Subcutaneous adipose tissue (tissue), 4 donors: ENCODE results near the gene AKAP4. TPM values are rescaled to one million over a fixed set of nuclear protein-coding genes. Genes with fewer than 3 reads are reported as not detected.

Experiments
- total RNA-seq, 4 donors: library from RNA; depleted of rRNA; stranded (reverse); fragments of >200 nt; gene quantifications; one replicate each; pipeline ENCODE4 v1.1.0, GENCODE V29; 2016
- TF ChIP-seq, protein P1 (sequence below): fragments of 450-650 bp; IDR thresholded peaks from one replicate; pipeline ENCODE4 v1.5.1; 2016; ENCODE audit warnings: low read depth, mild to moderate bottlenecking, control low read depth, antibody characterized with exemption, moderate library complexity

AKAP4 gene
- total RNA-seq, 4 donors from 2014 or later, result not detected

- TF ChIP-seq, protein P1, sequence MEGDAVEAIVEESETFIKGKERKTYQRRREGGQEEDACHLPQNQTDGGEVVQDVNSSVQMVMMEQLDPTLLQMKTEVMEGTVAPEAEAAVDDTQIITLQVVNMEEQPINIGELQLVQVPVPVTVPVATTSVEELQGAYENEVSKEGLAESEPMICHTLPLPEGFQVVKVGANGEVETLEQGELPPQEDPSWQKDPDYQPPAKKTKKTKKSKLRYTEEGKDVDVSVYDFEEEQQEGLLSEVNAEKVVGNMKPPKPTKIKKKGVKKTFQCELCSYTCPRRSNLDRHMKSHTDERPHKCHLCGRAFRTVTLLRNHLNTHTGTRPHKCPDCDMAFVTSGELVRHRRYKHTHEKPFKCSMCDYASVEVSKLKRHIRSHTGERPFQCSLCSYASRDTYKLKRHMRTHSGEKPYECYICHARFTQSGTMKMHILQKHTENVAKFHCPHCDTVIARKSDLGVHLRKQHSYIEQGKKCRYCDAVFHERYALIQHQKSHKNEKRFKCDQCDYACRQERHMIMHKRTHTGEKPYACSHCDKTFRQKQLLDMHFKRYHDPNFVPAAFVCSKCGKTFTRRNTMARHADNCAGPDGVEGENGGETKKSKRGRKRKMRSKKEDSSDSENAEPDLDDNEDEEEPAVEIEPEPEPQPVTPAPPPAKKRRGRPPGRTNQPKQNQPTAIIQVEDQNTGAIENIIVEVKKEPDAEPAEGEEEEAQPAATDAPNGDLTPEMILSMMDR, result no peak
Observed at GRCh38 chrX:50188859-50189600, 11.8 kb downstream of the AKAP4 start.

DNA sequence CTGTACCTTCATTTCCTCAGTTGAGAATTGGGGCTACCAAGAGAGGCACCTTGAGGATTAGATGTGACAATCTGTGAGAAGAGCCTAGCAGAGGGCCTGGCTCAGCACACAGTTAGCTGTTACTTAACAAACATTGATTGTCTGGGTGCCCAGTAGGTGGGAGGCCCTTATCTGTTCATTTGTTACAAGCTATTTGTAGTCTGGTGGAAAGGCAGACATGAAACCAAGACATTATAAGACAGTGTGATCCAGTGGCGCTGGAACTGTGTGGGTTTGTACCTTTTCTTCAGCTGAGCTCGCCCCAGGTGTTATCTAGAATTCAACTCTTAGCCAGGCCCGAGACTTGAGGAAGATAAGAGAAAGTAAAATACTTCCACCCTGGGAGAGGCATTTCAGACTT is 16.9 kb downstream of the AKAP4 start:
- TF ChIP-seq, protein P1, result no peak

DNA sequence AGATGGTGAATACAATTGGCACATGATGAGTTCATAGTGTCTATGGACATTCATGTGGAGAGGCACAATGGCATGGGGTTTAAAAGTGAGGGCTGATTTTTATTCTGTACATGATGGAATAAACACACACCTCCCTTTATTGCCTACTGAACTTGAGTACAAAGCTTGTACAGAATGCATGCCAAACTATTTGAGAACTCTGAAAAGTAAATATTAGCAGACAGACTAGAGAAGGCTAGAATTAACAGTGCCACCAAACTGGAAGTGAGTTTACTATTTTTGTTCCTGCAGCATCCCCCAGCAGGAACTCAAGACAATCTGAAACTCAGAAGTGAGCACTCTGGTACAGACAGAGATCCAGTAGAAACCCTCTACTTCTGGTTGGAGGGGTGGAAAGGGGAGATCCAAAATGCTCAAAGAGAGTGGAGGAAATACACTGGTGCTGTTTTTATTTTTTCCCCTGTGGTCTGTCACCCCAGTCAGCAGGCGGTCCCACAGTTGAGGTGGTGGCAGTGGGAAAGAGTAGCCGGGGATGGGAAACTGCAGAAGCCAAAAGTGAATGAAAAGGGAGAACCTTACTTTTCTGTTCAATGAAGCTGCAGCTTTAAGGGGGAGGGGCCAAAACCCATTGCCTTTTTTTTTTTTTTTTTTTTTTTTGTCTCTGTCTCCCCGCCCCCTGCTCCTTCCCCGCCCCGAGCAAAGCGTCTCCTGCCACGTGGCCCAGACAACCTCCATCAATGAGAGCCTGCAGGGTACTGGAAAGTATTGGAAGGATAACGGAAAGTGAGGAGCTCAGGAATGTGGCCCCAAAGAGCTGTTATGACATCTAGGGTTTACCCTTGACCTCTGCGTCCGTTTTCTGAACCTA is 20.5 kb downstream of the AKAP4 start:
- TF ChIP-seq, protein P1, result no peak

GRCh38 chrX:50169717-50170116 is 31.1 kb downstream of the AKAP4 start:
- TF ChIP-seq, protein P1, result no peak

- TF ChIP-seq, protein P1, result no peak
Observed at GRCh38 chrX:50168241-50168687, 32.5 kb downstream of the AKAP4 start.

- TF ChIP-seq, protein P1, result no peak
Observed at GRCh38 chrX:50167366-50167765, 33.4 kb downstream of the AKAP4 start.

- TF ChIP-seq, protein P1, result no peak
Observed at GRCh38 chrX:50165727-50166126, 35.1 kb downstream of the AKAP4 start.
